GM18511 (cell line): ENCODE data around the gene PEX11A.
A peak's percentile ranks its signal among the peaks of the same experiment; 100 is the strongest.

ENCODE experiments used
- ATAC-seq: cut with Tn5 transposase; IDR thresholded peaks from one replicate; pipeline ENCODE4 v1.9.1; 2021; ENCODE audit warnings: mild to moderate bottlenecking, moderate library complexity; ENCODE audit not compliant: unreplicated experiment

The PEX11A gene

DNA sequence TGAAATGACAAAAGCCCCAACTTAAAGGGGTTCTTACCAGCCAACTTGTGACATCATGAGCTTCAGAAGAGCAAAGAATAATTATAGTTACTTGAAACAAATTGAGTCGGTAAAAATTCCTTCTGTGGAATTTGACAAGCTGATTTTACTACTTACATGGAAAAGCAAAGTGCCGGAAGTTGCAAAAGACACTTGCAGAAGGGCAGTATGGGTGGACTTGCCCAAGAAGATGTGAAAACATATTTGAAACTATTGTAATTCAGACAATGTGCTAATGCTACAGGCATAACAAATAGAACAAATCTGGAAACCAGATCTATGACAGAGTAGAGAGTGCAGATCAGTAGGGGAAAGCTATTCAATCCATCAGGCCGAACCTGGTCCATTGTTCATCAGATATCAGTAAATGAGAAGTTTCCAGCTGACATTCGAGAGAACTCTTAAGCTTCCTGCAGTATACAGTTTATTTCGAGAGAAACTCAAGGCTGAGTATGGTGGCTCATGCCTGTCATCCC is 32.8 kb downstream of the PEX11A start:
- ATAC-seq = no peak

DNA sequence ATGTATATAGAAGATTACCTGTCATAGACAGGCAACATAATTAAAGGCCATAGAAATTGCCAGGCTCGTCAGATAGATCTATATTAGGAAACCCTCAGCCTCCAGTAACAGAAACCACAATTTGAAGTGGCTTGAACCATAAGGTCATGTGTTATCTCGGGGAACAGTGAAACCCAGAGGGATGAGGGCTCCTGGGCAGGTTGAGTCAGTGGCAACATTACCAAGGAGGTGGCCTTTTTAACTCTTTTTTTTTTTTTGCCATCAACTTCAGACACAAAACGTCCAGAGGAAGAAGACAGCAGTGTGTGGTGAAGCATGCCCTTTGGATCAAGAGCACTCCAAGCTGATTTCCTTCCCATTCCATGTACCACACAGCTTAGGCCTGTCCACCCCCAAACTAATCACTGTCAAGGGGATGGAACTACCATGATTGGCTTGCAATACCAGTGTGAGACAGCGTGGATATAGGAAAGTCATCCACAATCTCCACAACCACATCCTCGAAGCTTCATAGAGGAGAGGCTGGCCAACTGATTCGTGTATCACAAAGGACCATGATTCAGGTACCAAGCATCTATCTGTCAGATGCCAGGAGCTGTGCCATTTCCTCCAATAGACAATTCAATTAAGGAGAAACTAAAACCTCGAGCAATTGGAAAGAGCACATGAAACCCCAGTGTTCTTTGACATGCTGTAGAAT is 34.3 kb downstream of the PEX11A start:
- ATAC-seq = no peak

DNA sequence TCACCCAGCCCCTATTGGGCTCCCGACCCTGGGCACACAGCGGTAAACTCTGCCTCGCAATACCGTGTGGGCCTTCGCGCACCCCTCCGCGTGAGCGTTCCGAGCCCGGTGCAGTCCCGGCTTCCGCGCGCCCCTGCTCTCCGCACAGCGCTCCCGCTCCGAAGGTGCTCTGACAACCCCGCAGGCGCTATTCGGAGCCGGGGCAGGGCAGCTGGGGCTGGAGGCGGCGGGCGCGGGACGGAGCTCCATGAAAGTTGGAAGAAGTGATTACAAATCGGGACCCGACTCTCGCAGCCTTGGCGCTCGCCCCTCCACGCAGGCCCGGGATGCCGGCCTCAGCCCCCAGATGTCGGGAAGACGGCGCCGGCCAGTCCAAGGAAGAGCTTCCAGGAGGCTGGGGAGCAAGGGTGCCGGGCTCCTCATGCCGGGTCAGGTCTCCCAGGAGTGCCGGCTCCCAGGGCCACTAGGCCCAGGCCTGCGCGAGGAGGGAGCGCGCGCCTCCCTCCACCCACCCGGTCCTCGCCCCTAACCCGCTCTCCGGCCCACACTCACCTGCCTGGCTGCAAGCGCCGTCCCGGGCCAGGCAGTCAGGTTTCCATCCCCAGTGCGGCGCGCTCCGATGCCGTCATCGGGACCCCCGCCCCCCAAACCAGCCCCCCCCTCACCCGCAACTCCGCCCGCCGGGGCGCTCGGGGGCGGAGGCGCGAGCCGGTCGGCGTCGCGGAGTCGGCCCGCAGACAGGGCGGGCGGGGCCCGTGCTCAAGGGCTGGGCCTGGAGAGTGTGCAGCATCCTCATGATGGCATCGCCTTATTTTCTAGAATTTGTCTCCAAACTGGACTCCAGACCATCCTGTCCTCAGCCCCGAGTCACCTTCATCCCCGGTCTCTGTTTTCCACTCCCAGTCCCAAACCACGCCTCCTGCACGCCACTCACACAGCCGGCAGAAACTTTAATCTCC is 35.4 kb downstream of the PEX11A start, which contains the start of gene KIF7:
Gene KIF7, minus strand, starts transcription at position 621 of the 959 bp plus-strand sequence. CDS start 2,537 bp downstream, outside the sequence.
- ATAC-seq = peak; percentile 51

DNA sequence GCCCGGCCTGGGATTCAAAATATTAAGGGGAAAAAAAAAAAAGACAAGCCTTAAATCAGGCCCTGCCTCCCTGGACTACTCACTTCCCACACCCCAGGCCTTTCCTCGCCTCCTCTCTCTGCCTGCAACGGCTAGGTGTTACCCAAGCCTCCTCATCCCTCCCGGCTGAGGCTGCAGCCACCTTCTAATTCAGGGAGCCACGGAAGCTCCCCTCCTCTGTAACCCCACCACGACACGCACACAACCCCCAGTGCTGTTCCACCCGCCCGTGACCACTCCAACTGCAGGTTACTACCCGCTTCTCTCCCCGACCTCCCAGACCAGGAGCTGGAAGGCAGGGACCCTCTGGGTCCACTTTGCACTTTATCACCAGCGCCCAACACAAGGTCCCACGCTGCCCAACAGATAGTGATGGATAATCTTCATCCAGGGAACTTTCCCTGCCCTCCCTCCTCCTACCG is 36.2 kb downstream of the PEX11A start:
- no peak for ATAC-seq

DNA sequence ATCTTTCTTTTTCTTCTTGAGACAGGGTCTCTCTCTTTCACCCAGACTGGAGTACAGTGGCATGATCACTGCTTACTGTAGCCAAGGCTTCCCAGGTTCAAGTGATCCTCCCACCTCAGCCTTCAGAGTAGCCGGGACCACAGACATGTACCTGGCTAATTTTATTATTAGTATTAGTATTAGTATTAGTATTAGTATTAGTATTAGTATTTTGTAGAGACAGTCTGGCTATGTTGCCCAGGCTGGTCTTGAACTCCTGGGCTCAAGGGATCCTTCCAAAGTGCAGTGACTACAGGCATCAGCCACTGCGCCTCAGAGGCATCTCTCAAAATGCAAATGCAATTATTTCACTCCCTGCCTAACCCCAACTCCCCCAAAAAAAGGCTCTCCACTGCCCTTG is 37.0 kb downstream of the PEX11A start:
- no peak for ATAC-seq

DNA sequence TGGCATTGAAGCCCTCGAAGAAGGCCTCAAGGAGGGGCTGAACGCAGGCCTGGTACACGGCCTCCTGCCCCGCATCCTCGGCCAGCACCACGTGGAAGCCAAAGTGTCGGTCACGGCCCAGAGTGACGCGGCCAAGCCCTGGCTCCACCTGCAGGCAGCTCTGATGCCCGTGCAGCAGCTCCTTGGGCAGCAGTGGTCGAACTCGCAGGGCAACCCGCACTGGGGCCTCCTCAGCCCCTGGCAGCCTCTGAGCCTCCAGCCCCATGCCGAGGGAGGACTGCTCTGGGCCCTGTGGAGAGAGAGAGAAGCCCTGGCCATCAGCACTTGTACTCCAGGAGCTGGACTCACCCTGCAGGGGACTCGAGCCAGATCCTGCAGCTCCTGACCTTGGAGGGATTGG is 37.9 kb downstream of the PEX11A start:
- ATAC-seq = no peak

DNA sequence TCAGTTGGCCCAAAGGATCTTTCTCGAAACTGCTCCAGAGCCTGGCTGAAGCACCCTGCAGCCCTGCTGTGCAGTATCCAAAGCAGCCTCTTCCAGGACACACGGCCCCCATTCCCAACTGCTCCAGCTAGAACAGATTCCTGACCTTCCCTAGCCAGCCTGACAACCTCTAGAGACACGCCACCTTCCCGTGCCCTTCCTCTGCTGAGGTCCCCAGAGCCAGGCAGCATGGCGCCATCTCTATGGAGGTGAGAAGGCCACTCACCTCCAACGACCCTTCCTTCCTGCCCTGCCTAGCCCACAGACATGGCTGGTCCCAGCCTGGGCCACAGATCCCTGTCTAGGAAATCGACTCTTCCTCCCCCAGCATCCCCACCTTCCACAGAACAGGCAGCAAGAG is 38.4 kb downstream of the PEX11A start:
- ATAC-seq = no peak

DNA sequence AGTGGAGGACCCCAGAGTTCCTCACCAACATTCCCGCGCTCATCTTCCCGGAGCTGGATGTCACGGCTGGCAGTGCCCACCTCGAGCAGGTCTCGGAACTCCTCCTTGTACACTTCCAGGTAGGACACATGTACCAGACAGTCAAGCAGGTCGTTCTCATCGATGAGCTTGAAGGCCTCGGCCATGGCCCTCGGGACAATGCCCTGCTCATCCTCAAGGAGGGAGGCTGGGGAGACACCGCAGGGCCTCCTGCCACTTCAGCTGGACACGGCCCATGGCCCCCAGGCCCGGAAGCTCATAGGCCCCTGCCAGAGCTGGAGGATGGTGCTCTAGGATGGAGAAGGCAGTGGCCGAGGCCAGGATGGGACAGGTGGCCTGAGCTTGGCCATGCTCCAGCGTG is 40.8 kb downstream of the PEX11A start:
- ATAC-seq = no peak

DNA sequence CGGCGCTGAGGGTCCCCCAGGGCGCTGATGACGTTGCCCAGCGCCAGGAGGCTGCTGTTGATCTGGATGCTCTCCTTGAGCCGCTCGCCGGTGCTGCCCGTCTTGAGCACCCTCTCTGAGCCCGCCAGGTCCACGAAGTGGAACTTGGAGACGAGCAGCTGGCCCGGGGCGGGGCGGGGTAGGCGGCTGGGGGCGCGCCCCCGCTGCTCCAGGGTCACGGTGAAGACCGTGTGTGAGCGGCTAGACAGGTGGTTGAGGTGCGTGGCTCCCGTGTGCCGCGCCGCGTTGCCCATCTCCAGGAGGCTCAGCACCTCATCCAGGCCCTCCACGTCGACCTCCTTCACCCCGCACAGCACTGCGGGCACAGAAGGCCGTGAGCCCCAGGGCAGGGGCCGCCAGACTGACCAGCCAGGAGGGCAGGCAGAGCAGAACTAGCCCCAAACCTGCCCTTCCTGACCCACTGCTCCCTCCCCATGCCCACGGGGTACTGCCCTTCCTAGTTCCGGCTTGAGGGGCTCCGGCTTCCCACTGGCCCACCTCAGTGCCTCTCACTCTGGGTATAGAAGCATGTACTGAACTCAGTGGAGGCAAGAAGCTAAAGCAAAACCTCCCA is 41.4 kb downstream of the PEX11A start:
- no peak for ATAC-seq

DNA sequence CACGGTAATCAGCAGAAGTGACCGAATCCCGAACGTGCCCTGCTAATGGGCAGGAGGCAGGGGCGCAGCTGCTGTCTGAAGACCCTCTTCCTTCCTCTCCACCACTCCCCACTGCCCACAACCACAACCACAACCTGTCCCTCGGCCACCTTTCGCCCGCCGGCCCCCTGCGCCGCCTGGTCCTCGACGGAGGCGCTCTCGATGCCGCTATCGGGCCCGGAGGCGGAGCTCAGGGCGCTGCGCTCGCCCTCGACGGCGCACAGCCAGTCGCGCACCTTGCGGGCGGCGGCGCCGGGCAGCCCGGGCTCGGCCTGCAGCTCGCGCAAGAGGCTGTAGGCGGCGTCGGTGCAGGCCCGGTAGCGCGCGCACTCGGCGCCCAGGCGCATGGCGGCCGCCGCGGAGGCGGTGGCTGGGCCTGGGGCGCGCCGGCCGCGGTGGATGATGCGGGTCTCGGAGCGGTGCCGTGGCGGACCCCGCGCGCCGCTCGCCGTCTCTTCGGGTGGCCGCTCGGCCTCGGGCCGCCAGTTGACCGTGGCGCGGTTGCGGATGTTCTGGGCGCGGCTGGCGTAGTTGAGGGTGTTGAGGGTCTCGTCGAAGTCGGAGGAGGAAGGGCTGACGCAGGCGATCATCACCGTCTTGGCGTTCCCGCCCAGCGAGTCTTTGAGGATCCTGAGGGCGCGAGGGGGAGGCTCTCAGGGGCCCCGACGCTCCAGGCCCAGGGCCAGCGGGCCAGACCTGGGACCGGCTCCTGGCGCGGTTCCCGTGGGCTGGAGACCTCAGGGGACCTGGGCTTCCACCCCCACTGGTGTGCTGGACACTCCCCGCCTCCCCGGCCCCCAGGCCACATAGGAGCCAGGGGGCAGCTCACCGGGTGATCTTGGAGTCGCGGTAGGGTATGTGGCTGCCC is 42.2 kb downstream of the PEX11A start:
- no peak for ATAC-seq

DNA sequence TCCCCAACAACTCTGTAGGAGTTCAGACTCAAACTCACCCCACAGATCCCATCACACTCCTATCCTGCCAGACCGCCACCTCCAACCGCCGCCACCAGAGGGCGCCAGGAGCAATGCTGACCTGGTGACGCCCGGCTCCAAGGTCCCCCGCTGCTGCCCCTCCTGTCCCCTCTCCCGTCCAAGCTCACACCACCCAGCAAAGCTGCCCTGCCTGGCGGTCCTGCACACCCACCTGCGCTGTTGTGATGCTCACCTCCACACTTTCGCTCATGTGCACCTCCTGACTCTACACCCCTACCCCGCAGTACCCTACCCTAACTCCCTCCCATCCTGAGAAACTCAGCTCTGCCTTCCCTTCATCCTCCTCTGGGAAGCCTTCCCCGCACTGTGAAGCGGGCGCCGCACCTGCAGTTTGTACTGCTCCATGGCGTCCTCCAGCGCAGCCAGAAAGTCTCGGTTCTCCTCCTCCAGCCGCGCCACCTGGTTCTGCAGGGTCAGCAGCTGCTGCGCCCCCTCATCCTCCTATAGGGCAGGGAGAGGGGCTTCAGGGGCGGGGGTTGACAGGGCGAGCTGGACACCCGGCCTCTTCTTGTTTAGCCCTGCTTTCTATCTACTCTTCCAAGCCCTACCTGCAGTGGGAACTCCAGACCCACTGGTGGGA is 43.2 kb downstream of the PEX11A start:
- peak; percentile 62 for ATAC-seq

DNA sequence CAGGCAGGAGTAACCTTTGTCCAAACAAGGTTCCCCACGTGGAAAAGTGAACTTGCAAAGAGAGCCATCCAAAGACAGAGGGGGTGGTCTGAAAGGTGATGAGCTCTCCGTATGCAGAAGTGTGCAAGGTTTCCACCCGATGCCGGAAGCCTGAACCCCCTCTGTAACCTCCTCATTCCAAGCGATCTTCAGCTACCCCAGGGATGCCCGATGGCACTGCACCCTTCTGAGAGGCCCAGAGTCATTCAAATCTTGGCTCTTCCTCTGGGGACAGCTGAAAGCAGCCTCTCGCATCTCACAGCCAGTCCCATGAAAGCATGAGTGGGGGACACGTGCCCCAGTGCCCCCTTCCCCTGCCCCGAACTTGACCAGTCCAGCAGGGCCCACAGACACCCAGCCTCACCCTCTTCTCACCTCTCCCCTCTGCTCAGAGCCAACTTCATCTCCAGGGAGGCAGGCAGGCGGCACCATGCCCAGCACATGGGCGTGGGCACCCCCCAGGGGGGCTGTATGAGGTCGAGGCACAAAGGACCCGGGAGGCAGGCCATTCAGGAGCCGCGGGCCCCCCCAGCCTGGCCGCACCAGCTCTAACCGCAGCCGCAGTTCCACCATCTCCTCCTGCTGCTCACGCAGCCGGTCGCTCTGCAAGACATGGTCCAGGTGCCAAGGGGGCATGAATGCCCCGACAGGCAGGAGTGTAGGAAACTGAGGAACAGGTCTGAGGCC is 44.0 kb downstream of the PEX11A start:
- ATAC-seq = no peak

DNA sequence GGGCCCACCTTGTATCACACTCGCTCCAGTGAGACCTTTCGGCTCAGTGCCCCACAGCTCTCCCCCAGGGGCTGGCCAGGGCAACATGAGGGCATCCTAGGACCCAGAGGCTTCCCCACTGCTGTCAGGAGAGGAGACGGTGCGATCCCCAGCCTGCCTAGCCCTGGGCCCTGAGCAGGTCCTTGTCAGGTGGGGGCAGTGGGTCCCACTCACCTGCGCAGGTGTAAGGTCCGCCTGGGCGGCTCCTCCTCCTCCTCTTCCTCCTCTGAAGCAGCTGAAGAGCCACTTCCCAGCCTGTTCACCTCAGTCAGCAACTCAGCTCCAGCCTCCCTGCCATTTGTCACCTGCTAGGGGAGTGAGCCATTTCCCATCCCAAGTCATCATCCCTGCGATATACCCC is 44.9 kb downstream of the PEX11A start:
- ATAC-seq = no peak

DNA sequence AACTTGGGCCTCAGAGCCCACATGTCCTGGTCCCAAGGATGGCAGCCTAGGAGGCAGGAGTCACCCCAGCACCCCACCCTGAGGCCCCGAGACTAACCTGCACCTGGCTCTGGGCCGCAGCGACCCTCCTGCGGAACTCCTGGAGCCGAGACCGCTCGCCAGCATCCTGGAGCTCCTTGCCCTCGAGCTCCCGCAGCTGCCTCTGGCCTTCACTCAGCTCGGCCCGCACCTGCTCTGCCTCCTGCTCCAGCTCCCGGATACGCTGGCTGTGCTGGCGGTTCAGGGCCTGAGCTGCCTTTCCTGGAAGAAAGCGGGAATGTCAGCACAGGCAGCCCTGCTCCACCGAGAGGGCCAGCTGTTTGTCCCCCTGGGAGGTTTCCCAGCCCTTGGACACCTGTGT is 48.4 kb downstream of the PEX11A start:
- no peak for ATAC-seq

DNA sequence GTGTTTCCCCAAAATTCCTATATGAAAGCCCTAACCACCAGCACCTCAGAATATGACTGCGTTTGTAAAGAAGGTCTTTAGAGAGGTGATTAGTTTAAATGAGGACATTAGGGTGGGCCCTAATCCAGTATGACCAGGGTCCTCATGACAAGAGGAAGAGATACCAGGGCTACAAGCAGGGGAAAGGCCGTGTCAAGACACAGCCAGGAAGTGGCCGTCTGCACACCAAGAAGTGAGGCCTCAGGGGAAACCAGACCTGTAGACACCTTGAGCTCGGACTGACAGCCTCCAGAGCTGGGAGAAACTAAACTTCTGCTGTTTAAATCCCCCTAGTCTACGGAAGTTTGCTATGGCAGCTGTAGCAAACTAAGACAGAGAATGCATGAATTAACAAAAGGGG is 49.5 kb downstream of the PEX11A start:
- ATAC-seq = no peak

DNA sequence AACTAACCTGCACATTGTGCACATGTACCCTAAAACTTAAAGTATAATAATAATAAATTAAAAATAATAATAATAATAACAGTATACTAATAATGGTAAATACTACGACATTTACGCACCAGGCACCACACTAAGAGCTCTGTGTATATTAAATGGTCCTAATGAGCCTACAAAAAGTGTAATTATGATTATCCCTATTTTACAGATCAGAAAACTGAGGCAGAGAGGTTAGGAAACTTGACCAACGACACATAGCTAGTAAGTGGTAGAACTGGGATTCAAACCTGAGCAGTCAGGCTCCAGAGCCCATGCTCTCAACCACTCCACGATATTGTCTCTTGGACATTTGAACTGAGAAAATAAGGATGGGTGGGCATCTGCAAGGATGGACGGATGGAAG is 50.3 kb downstream of the PEX11A start:
- ATAC-seq = no peak

DNA sequence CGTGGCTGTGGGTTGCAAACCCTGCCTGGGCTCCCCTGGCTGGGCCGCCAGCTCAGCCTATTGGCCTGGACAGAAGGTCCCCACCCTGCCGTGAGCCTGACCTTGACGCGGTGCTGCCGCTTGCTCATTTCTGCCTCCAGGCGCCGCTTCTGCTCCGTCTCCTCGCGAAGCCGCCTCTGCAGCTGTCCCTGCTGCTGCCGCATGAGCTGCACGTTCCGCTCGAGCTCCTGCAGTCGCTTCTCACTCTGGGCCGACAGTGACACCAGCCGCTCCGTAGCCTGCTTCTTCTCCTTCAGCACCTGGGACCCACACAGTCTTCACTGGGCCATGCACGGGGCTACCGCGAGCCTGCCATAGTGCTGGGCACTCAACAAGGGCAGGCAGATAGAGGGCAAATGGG is 57.0 kb downstream of the PEX11A start:
- ATAC-seq = no peak

DNA sequence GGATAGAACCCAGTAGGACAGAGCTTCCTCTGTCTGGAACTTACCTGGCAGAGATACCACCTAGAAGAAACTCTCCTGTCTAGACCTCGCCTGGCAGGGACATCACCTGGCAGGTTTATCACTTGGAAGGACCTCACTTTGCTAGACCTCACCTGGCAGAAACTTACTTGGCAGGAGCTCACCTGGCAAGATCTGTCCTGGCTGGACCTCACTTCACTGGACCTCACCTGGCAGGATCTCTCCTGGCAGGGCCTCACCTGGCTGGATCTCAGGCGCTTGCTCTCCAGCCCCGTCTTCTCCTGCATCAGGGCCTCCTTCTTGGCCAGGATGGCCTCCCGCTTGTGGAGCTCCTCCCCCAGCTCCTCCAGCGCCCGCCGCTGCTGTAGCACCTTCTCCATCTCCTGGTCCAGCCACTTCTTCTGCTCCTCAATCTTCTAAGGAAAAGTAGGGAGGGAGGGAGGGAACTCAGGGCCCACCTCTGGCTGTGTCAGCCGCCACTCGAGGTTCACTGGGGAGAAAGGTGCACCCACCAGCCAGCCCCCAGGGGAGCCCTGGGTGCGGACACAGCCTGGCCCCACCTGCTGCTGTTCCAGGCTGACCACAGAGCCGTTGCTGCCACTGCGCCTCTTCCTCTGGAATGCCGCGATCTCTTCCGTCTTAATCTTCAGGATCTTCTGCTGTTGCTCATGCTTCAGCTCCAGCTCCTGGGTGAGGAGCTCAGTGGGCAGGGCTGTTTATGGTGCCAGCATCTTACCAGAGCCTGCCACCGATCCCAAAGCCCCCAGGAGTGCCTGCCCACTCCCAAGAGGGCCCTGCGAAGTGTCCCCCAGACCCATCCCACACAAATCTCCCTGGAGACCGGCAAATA is 57.8 kb downstream of the PEX11A start:
- ATAC-seq = no peak
